RWPE2 (cell line): ENCODE data around the gene LDLRAD4.

Source experiments
- ATAC-seq: fragments of 200-7000 bp; cut with Tn5 transposase; 3 replicates; pipeline ENCODE4 v1.9.1; 2021; ENCODE audit warnings: low read depth
- DNase-seq: peaks from one replicate; pipeline ENCODE4 v3.0.0-alpha.2; 2020; ENCODE audit warnings: low spot score
- H3K27ac ChIP-seq: fragments of 450-650 bp; 2 replicates; pipeline ENCODE4 v1.5.1; 2017; ENCODE audit warnings: mild to moderate bottlenecking; ENCODE audit not compliant: poor library complexity, severe bottlenecking
- H3K27me3 ChIP-seq: fragments of 250-450 bp; sonication (Bioruptor Pico); 2 replicates; pipeline ENCODE4 v1.5.1; 2021; ENCODE audit warnings: mild to moderate bottlenecking, moderate library complexity; ENCODE audit not compliant: insufficient read depth, poor library complexity, severe bottlenecking
- H3K36me3 ChIP-seq: fragments of 250-450 bp; sonication (Bioruptor Pico); 2 replicates; pipeline ENCODE4 v1.5.1; 2020; ENCODE audit warnings: low read depth, mild to moderate bottlenecking, moderate library complexity
- H3K4me1 ChIP-seq: fragments of 250-450 bp; sonication (Bioruptor Pico); 2 replicates; pipeline ENCODE4 v1.5.1; 2021; ENCODE audit warnings: mild to moderate bottlenecking, moderate library complexity; ENCODE audit not compliant: insufficient read depth, poor library complexity, severe bottlenecking
- H3K4me3 ChIP-seq: fragments of 250-450 bp; sonication (Bioruptor Pico); 2 replicates; pipeline ENCODE4 v1.5.1; 2021; ENCODE audit warnings: mild to moderate bottlenecking, moderate library complexity; ENCODE audit not compliant: severe bottlenecking
- H3K9me3 ChIP-seq: fragments of 250-450 bp; sonication (Bioruptor Pico); 2 replicates; pipeline ENCODE4 v1.5.1; 2021; ENCODE audit warnings: mild to moderate bottlenecking, moderate library complexity; ENCODE audit not compliant: severe bottlenecking
- TF ChIP-seq, protein P1 (sequence below): fragments of 450-650 bp; IDR thresholded peaks from one replicate; pipeline ENCODE4 v1.5.1; 2017; ENCODE audit warnings: mild to moderate bottlenecking, moderate library complexity; ENCODE audit not compliant: poor library complexity, severe bottlenecking

The LDLRAD4 gene

DNA sequence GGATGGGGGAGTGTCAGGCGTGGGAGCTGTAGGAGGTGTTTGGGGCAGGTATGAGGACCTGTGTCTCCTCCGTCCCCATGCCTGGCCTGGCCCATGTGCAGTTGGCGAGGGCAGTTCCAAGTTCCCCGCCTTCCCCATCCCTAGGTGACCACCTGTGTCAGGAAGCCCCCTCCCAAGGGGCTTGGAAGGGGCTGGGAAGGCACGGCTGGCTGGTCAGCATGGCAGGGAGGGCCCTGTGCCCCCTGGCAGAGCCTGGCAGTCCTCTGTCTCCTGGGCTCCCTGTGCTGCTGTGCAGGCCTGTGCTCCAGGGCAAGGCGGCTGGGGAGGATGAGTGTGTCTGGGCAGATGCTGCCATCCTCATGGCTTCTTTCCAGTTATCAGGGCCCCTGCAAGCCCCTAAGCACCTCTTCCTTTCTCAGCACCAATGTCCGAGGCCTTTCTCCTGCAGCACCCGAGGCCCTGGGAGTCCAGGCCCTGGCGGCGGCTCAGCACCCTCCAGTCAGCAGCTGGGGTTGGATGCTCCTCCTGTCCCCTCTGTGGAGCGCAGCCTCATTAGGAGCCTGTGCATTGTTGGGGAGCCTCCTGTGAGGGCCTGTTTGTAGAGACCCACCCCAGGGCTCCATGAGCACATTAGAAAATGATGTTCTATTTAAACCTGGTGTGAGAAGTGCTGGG, 406.1 kb downstream of the LDLRAD4 start:
- no peak overlapping the region for H3K27ac ChIP-seq
- H3K36me3 ChIP-seq: no peaks in the 10 kb centered on the region
- no peak overlapping the region for H3K4me3 ChIP-seq
- H3K4me1 ChIP-seq: no peaks in the 10 kb centered on the region
- no peaks in the 10 kb centered on the region for H3K9me3 ChIP-seq
- DNase-seq: no peak
- TF ChIP-seq, protein P1, sequence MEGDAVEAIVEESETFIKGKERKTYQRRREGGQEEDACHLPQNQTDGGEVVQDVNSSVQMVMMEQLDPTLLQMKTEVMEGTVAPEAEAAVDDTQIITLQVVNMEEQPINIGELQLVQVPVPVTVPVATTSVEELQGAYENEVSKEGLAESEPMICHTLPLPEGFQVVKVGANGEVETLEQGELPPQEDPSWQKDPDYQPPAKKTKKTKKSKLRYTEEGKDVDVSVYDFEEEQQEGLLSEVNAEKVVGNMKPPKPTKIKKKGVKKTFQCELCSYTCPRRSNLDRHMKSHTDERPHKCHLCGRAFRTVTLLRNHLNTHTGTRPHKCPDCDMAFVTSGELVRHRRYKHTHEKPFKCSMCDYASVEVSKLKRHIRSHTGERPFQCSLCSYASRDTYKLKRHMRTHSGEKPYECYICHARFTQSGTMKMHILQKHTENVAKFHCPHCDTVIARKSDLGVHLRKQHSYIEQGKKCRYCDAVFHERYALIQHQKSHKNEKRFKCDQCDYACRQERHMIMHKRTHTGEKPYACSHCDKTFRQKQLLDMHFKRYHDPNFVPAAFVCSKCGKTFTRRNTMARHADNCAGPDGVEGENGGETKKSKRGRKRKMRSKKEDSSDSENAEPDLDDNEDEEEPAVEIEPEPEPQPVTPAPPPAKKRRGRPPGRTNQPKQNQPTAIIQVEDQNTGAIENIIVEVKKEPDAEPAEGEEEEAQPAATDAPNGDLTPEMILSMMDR: no peak
- H3K27me3 ChIP-seq: no peaks in the 10 kb centered on the region
- ATAC-seq: no peak

DNA sequence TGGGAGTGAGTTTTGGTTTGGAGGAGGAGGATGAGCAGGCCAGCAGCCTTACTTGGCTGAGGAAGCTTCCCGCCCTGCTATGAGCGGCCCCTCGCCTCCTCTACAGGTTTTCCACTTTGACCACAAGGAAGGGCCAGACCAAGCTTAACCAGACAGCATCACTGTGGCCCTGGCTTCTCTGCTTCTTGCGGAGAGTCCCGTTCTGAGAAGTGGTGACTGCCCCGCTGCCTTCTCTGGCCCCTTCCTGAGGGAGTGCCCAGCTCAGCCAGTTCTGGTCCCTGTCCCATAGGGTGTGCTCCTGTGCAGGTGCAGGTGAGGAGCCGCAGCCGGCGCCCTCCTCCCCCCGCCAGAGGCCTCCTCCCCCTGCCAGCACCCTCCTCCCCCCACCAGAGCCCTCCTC, 406.8 kb downstream of the LDLRAD4 start:
- no peak overlapping the region for H3K4me3 ChIP-seq
- no peaks in the 10 kb centered on the region for H3K4me1 ChIP-seq
- ATAC-seq (no peak), DNase-seq (no peak)
- H3K27me3 ChIP-seq: no peaks in the 10 kb centered on the region
- H3K27ac ChIP-seq: no peak overlapping the region
- H3K36me3 ChIP-seq: no peaks in the 10 kb centered on the region
- no peaks in the 10 kb centered on the region for H3K9me3 ChIP-seq
- TF ChIP-seq, protein P1: no peak

DNA sequence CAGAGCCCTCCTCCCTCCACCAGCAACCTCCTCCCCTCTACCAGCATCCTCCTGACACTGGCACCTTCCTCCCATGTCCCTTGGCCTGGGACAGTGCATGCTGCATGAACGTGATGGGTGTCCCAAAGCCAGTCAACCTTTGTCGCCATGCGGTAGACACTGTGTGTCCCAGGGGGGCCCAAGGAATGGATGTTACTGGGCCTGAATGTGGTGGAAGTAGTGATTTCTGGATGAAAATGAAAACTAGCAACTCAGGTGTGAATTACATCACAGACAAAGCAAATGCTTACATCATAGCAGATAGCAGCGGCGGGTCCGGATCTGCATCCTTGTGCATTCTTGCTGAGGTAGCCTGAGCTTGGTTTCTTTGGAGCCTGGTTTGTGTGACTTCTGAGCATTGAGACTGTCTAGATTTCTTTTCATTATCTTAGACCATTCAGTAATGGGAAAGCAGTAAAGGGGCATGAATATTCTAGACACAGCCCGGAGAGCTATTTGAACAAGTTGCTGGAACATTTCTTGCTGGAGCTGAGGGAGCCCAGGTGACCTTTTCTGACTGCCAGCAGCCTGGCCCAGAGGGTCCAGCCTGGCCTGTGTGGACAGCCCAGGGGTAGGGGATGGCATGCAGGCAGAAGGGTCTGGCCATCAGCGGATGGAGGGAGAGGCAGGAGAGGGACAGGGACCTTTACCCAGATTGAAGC, 407.4 kb downstream of the LDLRAD4 start:
- Histone ChIP-seq H3K4me1 (no peaks in the 10 kb centered on the region), H3K4me3 (no peak overlapping the region), H3K36me3 (no peaks in the 10 kb centered on the region), H3K27ac (no peak overlapping the region), H3K27me3 (no peaks in the 10 kb centered on the region), H3K9me3 (no peaks in the 10 kb centered on the region)
- ATAC-seq (no peak), DNase-seq (no peak)
- TF ChIP-seq, protein P1: no peak

DNA sequence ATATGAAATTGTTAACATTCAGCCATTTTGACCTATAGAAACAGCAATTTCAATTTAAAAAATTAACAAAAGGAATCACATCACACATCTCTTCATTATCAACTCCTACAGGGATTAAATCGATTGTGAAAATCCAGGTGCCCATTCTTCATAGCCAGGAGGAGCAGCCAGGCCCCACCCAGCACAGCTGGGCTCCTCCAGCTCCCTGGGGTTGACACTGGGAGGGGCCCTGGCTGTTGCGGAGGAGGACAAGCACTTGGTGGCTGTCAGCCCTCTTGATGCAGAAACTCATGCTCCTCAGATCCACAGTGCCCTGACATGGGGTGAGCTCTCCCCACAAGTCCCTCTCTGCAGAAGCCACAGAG, 408.0 kb downstream of the LDLRAD4 start:
- Histone ChIP-seq H3K9me3 (no peaks in the 10 kb centered on the region), H3K36me3 (no peaks in the 10 kb centered on the region), H3K27me3 (no peaks in the 10 kb centered on the region), H3K27ac (no peak overlapping the region), H3K4me1 (no peaks in the 10 kb centered on the region), H3K4me3 (no peak overlapping the region)
- TF ChIP-seq, protein P1: no peak
- ATAC-seq (no peak), DNase-seq (no peak)

DNA sequence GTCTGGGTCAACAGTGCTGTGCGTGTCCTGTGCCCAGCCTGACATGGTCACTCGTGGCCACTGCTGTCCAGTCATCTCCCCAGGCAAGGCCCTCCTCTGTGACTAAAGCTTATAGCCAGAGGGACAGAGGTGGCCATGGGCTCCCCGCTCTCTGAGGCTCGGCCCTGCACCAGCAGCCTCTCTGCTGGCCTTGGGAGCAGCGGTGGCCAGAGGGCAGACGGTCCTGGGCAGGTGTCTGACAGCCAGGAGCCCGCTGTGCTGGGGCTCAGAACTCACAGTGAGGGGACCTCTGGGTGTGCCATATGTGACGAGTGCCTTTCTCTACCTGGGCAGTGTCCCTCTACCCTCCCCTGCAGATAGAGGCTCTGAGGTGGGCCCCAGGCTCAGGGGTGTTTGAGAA, 409.1 kb downstream of the LDLRAD4 start:
- no peak overlapping the region for H3K4me3 ChIP-seq
- H3K9me3 ChIP-seq: no peaks in the 10 kb centered on the region
- ATAC-seq (no peak), DNase-seq (no peak)
- no peak overlapping the region for H3K27ac ChIP-seq
- no peaks in the 10 kb centered on the region for H3K27me3 ChIP-seq
- H3K36me3 ChIP-seq: no peaks in the 10 kb centered on the region
- H3K4me1 ChIP-seq: no peaks in the 10 kb centered on the region
- TF ChIP-seq, protein P1: no peak
